ENCODE results near the gene GPRIN1.

DNA sequence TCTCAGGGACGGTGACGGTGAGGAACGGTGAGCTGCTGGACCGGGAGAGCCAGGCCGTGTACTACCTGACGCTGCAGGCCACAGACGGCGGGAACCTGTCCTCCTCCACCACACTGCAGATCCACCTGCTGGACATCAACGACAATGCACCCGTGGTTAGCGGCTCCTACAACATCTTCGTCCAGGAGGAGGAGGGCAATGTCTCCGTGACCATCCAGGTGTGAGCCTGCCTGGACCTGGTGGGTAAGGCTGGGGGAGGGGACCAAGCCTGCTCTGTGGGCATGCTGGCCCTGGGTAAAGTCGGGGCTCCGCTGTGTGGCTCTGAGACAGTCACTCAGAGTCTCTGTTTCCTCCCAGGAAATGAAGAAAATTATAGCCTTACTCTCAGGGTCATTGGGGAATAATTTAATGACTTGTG is 31.6 kb downstream of the GPRIN1 start:
- TF ChIP-seq, protein P1, sequence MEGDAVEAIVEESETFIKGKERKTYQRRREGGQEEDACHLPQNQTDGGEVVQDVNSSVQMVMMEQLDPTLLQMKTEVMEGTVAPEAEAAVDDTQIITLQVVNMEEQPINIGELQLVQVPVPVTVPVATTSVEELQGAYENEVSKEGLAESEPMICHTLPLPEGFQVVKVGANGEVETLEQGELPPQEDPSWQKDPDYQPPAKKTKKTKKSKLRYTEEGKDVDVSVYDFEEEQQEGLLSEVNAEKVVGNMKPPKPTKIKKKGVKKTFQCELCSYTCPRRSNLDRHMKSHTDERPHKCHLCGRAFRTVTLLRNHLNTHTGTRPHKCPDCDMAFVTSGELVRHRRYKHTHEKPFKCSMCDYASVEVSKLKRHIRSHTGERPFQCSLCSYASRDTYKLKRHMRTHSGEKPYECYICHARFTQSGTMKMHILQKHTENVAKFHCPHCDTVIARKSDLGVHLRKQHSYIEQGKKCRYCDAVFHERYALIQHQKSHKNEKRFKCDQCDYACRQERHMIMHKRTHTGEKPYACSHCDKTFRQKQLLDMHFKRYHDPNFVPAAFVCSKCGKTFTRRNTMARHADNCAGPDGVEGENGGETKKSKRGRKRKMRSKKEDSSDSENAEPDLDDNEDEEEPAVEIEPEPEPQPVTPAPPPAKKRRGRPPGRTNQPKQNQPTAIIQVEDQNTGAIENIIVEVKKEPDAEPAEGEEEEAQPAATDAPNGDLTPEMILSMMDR (IDR thresholded peaks at IDR 0.05) = peak; percentile 62
- no peak for TF ChIP-seq EZH2 (IDR thresholded peaks at IDR 0.05)
- no peak for TF ChIP-seq EZH2phosphoT487 (IDR thresholded peaks at IDR 0.05)
